GM19395 (cell line): ENCODE data around the gene FZR1.
"Not testable (repeated sequence)": the region's sequence is repeated elsewhere in the genome, so short reads cannot be mapped to it uniquely, and the experiment has no call there.

Experiments used
- ATAC-seq: cut with Tn5 transposase; IDR thresholded peaks from one replicate; pipeline ENCODE4 v1.9.1; 2021; ENCODE audit warnings: mild to moderate bottlenecking, moderate library complexity; ENCODE audit not compliant: unreplicated experiment

FZR1 gene

GRCh38 chr19:3528539-3529211, 22.6 kb downstream of the FZR1 start:
- ATAC-seq = no peak

- not testable (repeated sequence) for ATAC-seq
These were observed 23.2 kb downstream of the FZR1 start for GRCh38 chr19:3529299-3529698.

GRCh38 chr19:3530389-3530788, 24.3 kb downstream of the FZR1 start:
- no peak for ATAC-seq

GRCh38 chr19:3531716-3532115, 25.6 kb downstream of the FZR1 start:
- ATAC-seq = no peak

- ATAC-seq = no peak
These were observed 26.2 kb downstream of the FZR1 start for GRCh38 chr19:3532154-3532786.

GRCh38 chr19:3533033-3533432, 26.9 kb downstream of the FZR1 start:
- no peak for ATAC-seq

- no peak for ATAC-seq
These were observed 27.6 kb downstream of the FZR1 start for GRCh38 chr19:3533563-3534216.

- no peak for ATAC-seq
These were observed 28.5 kb downstream of the FZR1 start for GRCh38 chr19:3534375-3535234.

- ATAC-seq = no peak
These were observed 29.1 kb downstream of the FZR1 start for GRCh38 chr19:3535235-3535535.

GRCh38 chr19:3535563-3535965, 29.5 kb downstream of the FZR1 start:
- ATAC-seq = no peak

- ATAC-seq = no peak
These were observed 29.9 kb downstream of the FZR1 start for GRCh38 chr19:3535981-3536380.

GRCh38 chr19:3536429-3537100, 30.5 kb downstream of the FZR1 start:
- ATAC-seq = no peak

- ATAC-seq = no peak
These were observed 31.0 kb downstream of the FZR1 start for GRCh38 chr19:3537101-3537437.

GRCh38 chr19:3537438-3538240, 31.5 kb downstream of the FZR1 start:
- no peak for ATAC-seq

- ATAC-seq = no peak
These were observed 32.3 kb downstream of the FZR1 start for GRCh38 chr19:3538258-3538929.

- ATAC-seq = no peak
These were observed 33.0 kb downstream of the FZR1 start, which contains the start of gene TEKTIP1 for GRCh38 chr19:3538965-3539755. Gene TEKTIP1, plus strand, starts transcription at chr19:3539174. Its CDS starts 4 bp downstream, at chr19:3539178.

GRCh38 chr19:3539756-3540118, 33.6 kb downstream of the FZR1 start:
- ATAC-seq = no peak

- ATAC-seq = no peak
These were observed 37.3 kb downstream of the FZR1 start for GRCh38 chr19:3543150-3544057.
